ENCODE results near the gene KMT2B. TPM values are rescaled to one million over a fixed set of nuclear protein-coding genes. Genes with fewer than 3 reads are reported as not detected.

KMT2B gene
- total and polyA plus RNA-seq, 2 of the 8 experiments (the other 6 are each of a cell fraction or from before 2014, with no cell fraction given), result 26.7 to 38.6 TPM

DNA sequence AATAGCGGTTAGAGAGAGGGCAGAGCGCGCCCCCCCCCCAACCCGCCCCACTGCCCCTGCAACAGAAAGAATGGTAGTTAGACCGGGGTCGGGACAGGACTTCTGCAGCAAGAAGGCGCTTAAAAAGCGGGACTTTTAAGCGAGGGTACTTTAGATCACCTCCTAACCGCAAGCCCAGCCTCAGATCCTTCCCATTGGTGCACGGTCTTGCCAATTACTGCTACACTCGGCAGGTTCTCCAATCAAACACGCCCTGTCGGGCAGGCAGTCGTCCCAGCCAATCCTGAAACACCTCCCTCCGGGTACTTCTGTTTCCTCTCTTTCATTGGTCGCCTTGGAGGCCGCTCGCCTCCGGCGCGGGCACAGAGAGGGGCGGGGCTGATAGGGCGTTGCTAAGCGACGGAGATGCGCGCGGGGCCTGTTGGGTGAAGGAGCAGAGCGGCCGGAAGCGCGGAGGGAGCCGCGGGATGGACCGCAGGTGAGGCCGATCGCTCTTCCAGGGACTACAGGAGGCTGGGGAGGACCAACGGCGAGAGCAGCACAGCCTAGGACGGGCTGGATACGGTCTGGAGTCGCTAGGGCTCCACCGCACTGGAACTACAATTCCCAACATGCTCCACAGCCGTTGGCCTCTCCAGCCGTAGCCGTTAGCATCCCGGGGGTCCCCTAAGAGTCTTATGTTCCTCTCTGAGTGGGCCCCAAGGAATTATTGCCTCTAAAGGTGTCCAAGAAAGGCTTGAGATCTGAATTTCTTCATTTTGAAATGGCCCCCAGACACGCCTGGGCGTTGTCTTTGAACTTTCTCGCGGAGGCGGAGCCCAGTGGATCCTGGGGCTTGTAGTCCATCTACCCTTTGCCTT is 40.2 kb downstream of the KMT2B start, which contains the start of gene PROSER3:
Gene PROSER3, plus strand, starts transcription at position 428 of the 860 bp plus-strand sequence. Its CDS starts 40 bp downstream, at position 468.
- H3K79me1 ChIP-seq (ENCODE audit: low read depth, low read length), result peaks cover 4% of the 10 kb centered on the region
- 1% methylated on average over 50 of the region's 53 CpGs; no CpG with 5 or more reads in 1 of the 2 experiments for WGBS, 2 experiments (ENCODE audit: extremely low coverage in 1 of 2, insufficient coverage in 1 of 2, insufficient read length in 1 of 2, insufficient replicate concordance in 2 of 2, low coverage in 1 of 2, low lambda C conversion rate in 2 of 2, missing lambda C conversion rate in 1 of 2)
- no peak within 1 kb of the TSS for H3K23ac ChIP-seq (ENCODE audit: insufficient read length)
- peak; percentile 97 to 98 for DNase-seq (ENCODE audit: low read depth in 1 of 2, low spot score in 2 of 2)
- H4K91ac ChIP-seq (replicated peaks; ENCODE audit: insufficient read length, low read length), result peak within 1 kb of the TSS; percentile 99
- peaks cover 0 to 18% (median 11%) of the 10 kb centered on the region in 4 experiments; a peak in 5 of 7 replicates for H3K4me1 ChIP-seq (replicated peaks in 1 of 4; ENCODE audit: control insufficient read depth in 3 of 4, insufficient read depth in 4 of 4, low read length in 3 of 4)
- H3K23me2 ChIP-seq (ENCODE audit: low read depth, low read length), result peaks cover 16% of the 10 kb centered on the region; the same call in 1 of the 2 replicates
- peak within 1 kb of the TSS; percentile 4 for H3K14ac ChIP-seq (ENCODE audit: insufficient read length)
- peaks cover 0 to 13% (median 4%) of the 10 kb centered on the region in 4 experiments; a peak in 5 of 8 replicates for H3K36me3 ChIP-seq (ENCODE audit: control insufficient read depth in 2 of 4, insufficient read depth in 4 of 4, low read length in 3 of 4)
- H4K5ac ChIP-seq (ENCODE audit: insufficient read length, low read depth, low read length), result peak within 1 kb of the TSS; percentile 74
- H3K4me3 ChIP-seq (ENCODE audit: extremely low read depth in 1 of 4, insufficient read depth in 2 of 4, low read depth in 3 of 4, low read length in 4 of 4), result peak within 1 kb of the TSS; percentile 95 to 100 (median 98)
- peaks cover 0 to 6% of the 10 kb centered on the region in 2 experiments for H4K20me1 ChIP-seq (replicated peaks in 1 of 2; ENCODE audit: control insufficient read depth in 1 of 2, insufficient read depth in 2 of 2, low read length in 2 of 2)
- peaks cover 0 to 17% (median 11%) of the 10 kb centered on the region in 4 experiments; a peak in 5 of 7 replicates for H3K27me3 ChIP-seq (replicated peaks in 1 of 4; ENCODE audit: control insufficient read depth in 3 of 4, extremely low read depth in 1 of 4, insufficient read depth in 3 of 4, low read length in 3 of 4)
- H2BK5ac ChIP-seq (ENCODE audit: low read depth, low read length), result peak within 1 kb of the TSS; percentile 99
- 0 out of 2 replicates have a peak within 1 kb of the TSS, but pooled peaks have one; percentile 92 for H2BK12ac ChIP-seq (ENCODE audit: low read depth, low read length)
- ChIA-PET POLR2A (ENCODE audit: partially characterized antibody) (interaction anchor here (0.8 to 2.6 kb wide), 8 partner anchors 7 to 27 kb away, joined by 3 to 23 read pairs (median 8); partner anchors contain the start of genes LIN37, PSENEN and U2AF1L4), CTCF (ENCODE audit: partially characterized antibody) (interaction anchor here (0.6 to 2.0 kb wide), 4 partner anchors 9 to 19 kb away, joined by 3 to 9 read pairs (median 3); partner anchors contain the start of gene LIN37)
- H3K4me2 ChIP-seq (ENCODE audit: insufficient read depth in 1 of 2, low read depth in 2 of 2, low read length in 2 of 2), result peak within 1 kb of the TSS; percentile 95 to 98
- peak within 1 kb of the TSS; percentile 77; the same call in 1 of the 2 replicates for H3K27ac ChIP-seq (ENCODE audit: low read depth, low read length)
- peaks cover 0 to 6% of the 10 kb centered on the region in 2 experiments; a peak in 2 of 4 replicates for H3K79me2 ChIP-seq (ENCODE audit: control insufficient read depth in 1 of 2, insufficient read depth in 2 of 2, low read length in 2 of 2)
- peak within 1 kb of the TSS; percentile 99 for H3K18ac ChIP-seq (ENCODE audit: extremely low read depth, low read length)
- H3K4ac ChIP-seq (replicated peaks; ENCODE audit: insufficient read length, low read depth, low read length), result peak within 1 kb of the TSS; percentile 76
- H2AK5ac ChIP-seq (ENCODE audit: low read depth, low read length), result no peak within 1 kb of the TSS; the same call in 1 of the 2 replicates
- H2BK120ac ChIP-seq (replicated peaks; ENCODE audit: low read depth, low read length), result peak within 1 kb of the TSS; percentile 36
- H2BK20ac ChIP-seq (ENCODE audit: low read length), result no peak within 1 kb of the TSS
- H2AFZ ChIP-seq (ENCODE audit: low read length), result peak within 1 kb of the TSS; percentile 83; the same call in 1 of the 2 replicates
- peak within 1 kb of the TSS; percentile 93 for H4K8ac ChIP-seq (ENCODE audit: extremely low read depth, insufficient read depth, low read length)
- peak; percentile 92 for FAIRE-seq
- peak within 1 kb of the TSS; percentile 61 to 90 (median 77) for H3K9ac ChIP-seq (replicated peaks in 1 of 4; ENCODE audit: extremely low read depth in 1 of 4, low read depth in 3 of 4, low read length in 3 of 4)
- H3K56ac ChIP-seq (replicated peaks; ENCODE audit: insufficient read length, low read depth, low read length), result peak within 1 kb of the TSS; percentile 90
- no peaks in the 10 kb centered on the region for H3K9me3 ChIP-seq (ENCODE audit: insufficient read depth in 2 of 2, low read depth in 1 of 2, low read length in 1 of 2)
- 0 out of 2 replicates have a peak within 1 kb of the TSS, but pooled peaks have one; percentile 81 for H2BK15ac ChIP-seq (ENCODE audit: low read length)
- TF ChIP-seq SP1 (IDR thresholded peaks at IDR 0.05; ENCODE audit: low read depth, low read length), result peak; percentile 100
- TF ChIP-seq SIRT6 (IDR thresholded peaks at IDR 0.05; ENCODE audit: low read length), result no peak
- no peak for TF ChIP-seq RBBP5 (IDR thresholded peaks at IDR 0.05; ENCODE audit: borderline replicate concordance, low read depth, low read length)
- TF ChIP-seq TEAD4 (IDR thresholded peaks at IDR 0.05; ENCODE audit: low read depth, low read length), result peak; percentile 70; the same call in 1 of the 2 replicates
- no peak for TF ChIP-seq RAD21 (IDR thresholded peaks at IDR 0.05 in 1 of 2, conservative IDR thresholded peaks at IDR 0.05 in 1 of 2; ENCODE audit: low read depth in 2 of 2, low read length in 2 of 2)
- no peak for TF ChIP-seq EZH2 (IDR thresholded peaks at IDR 0.05; ENCODE audit: low read depth, low read length, severe bottlenecking)
- TF ChIP-seq NRF1 (IDR thresholded peaks at IDR 0.05; ENCODE audit: low read depth, low read length), result no peak
- TF ChIP-seq MAX (IDR thresholded peaks at IDR 0.05), result no peak
- TF ChIP-seq POLR2AphosphoS5 (IDR thresholded peaks at IDR 0.05; ENCODE audit: low read depth, low read length), result peak; percentile 61
- TF ChIP-seq YY1 (IDR thresholded peaks at IDR 0.05; ENCODE audit: low read depth, low read length), result peak; percentile 66; the same call in 1 of the 2 replicates

Data from H1 (cell line).